HEK293 (cell line): Measurements from ENCODE around the gene TMEM244.

ENCODE experiments used
- ATF2 ChIP-seq: fragments of 450-650 bp; formaldehyde crosslinking; IDR thresholded peaks from 2 replicates; pipeline ENCODE4 v1.5.1; 2016; ENCODE audit warnings: missing biosample characterization, missing genetic modification characterization, low read depth
- CTCF ChIP-seq: fragments of 450-650 bp; formaldehyde crosslinking; IDR thresholded peaks from 2 replicates; pipeline ENCODE4 v1.5.1; 2016; ENCODE audit warnings: missing biosample characterization, missing genetic modification characterization
- IKZF3 ChIP-seq: fragments of 450-650 bp; IDR thresholded peaks from 2 replicates; pipeline ENCODE4 v1.5.0; 2018; ENCODE audit warnings: missing biosample characterization, mild to moderate bottlenecking, missing genetic modification characterization, moderate library complexity
- REPIN1 ChIP-seq: fragments of 450-650 bp; formaldehyde crosslinking; IDR thresholded peaks from 2 replicates; pipeline ENCODE4 v1.5.1; 2017; ENCODE audit warnings: missing biosample characterization, missing genetic modification characterization, low read depth
- REST ChIP-seq: fragments of 450-650 bp; formaldehyde crosslinking; IDR thresholded peaks from 2 replicates; pipeline ENCODE4 v1.5.1; 2016; ENCODE audit warnings: missing biosample characterization, missing genetic modification characterization
- SP7 ChIP-seq: fragments of 450-650 bp; formaldehyde crosslinking; IDR thresholded peaks from 2 replicates; pipeline ENCODE4 v1.5.1; 2016; ENCODE audit warnings: missing biosample characterization, missing genetic modification characterization
- ZNF140 ChIP-seq: fragments of 450-650 bp; formaldehyde crosslinking; IDR thresholded peaks from 2 replicates; pipeline ENCODE4 v1.5.1; 2016; ENCODE audit warnings: missing biosample characterization, missing genetic modification characterization
- ZNF398 ChIP-seq: fragments of 450-650 bp; formaldehyde crosslinking; IDR thresholded peaks from 2 replicates; pipeline ENCODE4 v1.5.1; 2017; ENCODE audit warnings: missing biosample characterization, missing genetic modification characterization
- ZSCAN30 ChIP-seq: fragments of 450-650 bp; IDR thresholded peaks from 2 replicates; pipeline ENCODE4 v1.5.1; 2018; ENCODE audit warnings: missing biosample characterization, mild to moderate bottlenecking, missing genetic modification characterization, moderate library complexity

- TF ChIP-seq ATF2 (tag by site-specific recombination): no peak
- TF ChIP-seq IKZF3 (tag by site-specific recombination): no peak
- TF ChIP-seq ZNF140 (tag by site-specific recombination): no peak
- TF ChIP-seq CTCF (tag by site-specific recombination): no peak
- TF ChIP-seq ZNF398 (tag by site-specific recombination): no peak
- no peak for TF ChIP-seq REST (tag by site-specific recombination)
- TF ChIP-seq ZSCAN30: no peak
- TF ChIP-seq SP7: no peak
- no peak for TF ChIP-seq REPIN1 (tag by site-specific recombination)
Observed at GRCh38 chr6:129789974-129790373, 71.1 kb downstream of the TMEM244 start.
